SKM-1 (cell line): Measurements from ENCODE around the gene ILKAP.

Source experiments
- DNase-seq: peaks from one replicate; lab custom pipeline; 2025; ENCODE audit not compliant: unreplicated experiment; lab: John Stamatoyannopoulos, UW

The ILKAP gene

GRCh38 chr2:238237431-238238135 is 34.1 kb upstream of the ILKAP start:
- no peak for DNase-seq

GRCh38 chr2:238236571-238236970 is 33.1 kb upstream of the ILKAP start:
- no peak for DNase-seq

GRCh38 chr2:238235856-238236255 is 32.4 kb upstream of the ILKAP start:
- DNase-seq = no peak

GRCh38 chr2:238235331-238235732 is 31.8 kb upstream of the ILKAP start:
- no peak for DNase-seq

- DNase-seq = no peak
Observed at GRCh38 chr2:238233625-238234024, 30.1 kb upstream of the ILKAP start.

GRCh38 chr2:238231809-238232208 is 28.3 kb upstream of the ILKAP start:
- DNase-seq = no peak

GRCh38 chr2:238231251-238231793 is 27.8 kb upstream of the ILKAP start:
- no peak for DNase-seq

- no peak for DNase-seq
Observed at GRCh38 chr2:238230699-238231098, 27.2 kb upstream of the ILKAP start.

- no peak for DNase-seq
Observed at GRCh38 chr2:238228700-238229099, 25.2 kb upstream of the ILKAP start.

- no peak for DNase-seq
Observed at GRCh38 chr2:238227587-238228032, 24.1 kb upstream of the ILKAP start.

GRCh38 chr2:238226698-238227586 is 23.4 kb upstream of the ILKAP start:
- DNase-seq = no peak

- DNase-seq = no peak
Observed at GRCh38 chr2:238225911-238226697, 22.6 kb upstream of the ILKAP start.

GRCh38 chr2:238225121-238225520 is 21.6 kb upstream of the ILKAP start:
- DNase-seq = no peak

- DNase-seq = no peak
Observed at GRCh38 chr2:238224356-238225035, 21.0 kb upstream of the ILKAP start.

- no peak for DNase-seq
Observed at GRCh38 chr2:238220892-238221521, 17.5 kb upstream of the ILKAP start.

- DNase-seq = no peak
Observed at GRCh38 chr2:238220274-238220891, 16.9 kb upstream of the ILKAP start.

- no peak for DNase-seq
Observed at GRCh38 chr2:238216651-238217184, 13.2 kb upstream of the ILKAP start.

- DNase-seq = no peak
Observed at GRCh38 chr2:238207006-238207405, 3.5 kb upstream of the ILKAP start.

- peak; percentile 76 for DNase-seq
Observed at GRCh38 chr2:238203973-238204683, 633 bp upstream of the ILKAP start.
